H1 (cell line): ENCODE measurements around the gene RYR3. TPM values are rescaled to one million over a fixed set of nuclear protein-coding genes. Genes with fewer than 3 reads are reported as not detected.

ENCODE experiments used
- CTCF ChIA-PET: fragments of 300-600 bp; sonication (Branson Sonifier 250); formaldehyde crosslinking; loops from one replicate; lab custom pipeline; 2021; ENCODE audit not compliant: partially characterized antibody; lab: Charles Lee
- POLR2A ChIA-PET: fragments of 300-600 bp; sonication (Branson Sonifier 250); formaldehyde crosslinking; loops from one replicate; lab custom pipeline; 2021; ENCODE audit warnings: inconsistent platforms; ENCODE audit not compliant: partially characterized antibody; lab: Charles Lee
- DNase-seq, 2 experiments: peaks; one replicate each; pipeline versions ENCODE4 v3.0.0 to v3.0.0-alpha.2; 2010 to 2022; ENCODE audit warnings: low spot score in 2 of 2, low read depth in 1 of 2, mixed read lengths in 1 of 2
- FAIRE-seq: peaks from 2 replicates; lab custom pipeline; 2011; peaks lifted over from hg19 to GRCh38; lab: Jason Lieb, UNC
- H2AFZ ChIP-seq: 2 replicates; pipeline ENCODE4 v1.8.1; 2012; ENCODE audit warnings: low read length, inconsistent platforms
- H2AK5ac ChIP-seq: 2 replicates; pipeline ENCODE4 v1.6.1; 2013; ENCODE audit warnings: low read depth, low read length
- H2BK120ac ChIP-seq: replicated peaks from 2 replicates; pipeline ENCODE3; 2013; ENCODE audit warnings: low read depth, low read length, inconsistent platforms
- H2BK12ac ChIP-seq: 2 replicates; pipeline ENCODE4 v1.6.1; 2013; ENCODE audit warnings: low read depth, low read length
- H2BK15ac ChIP-seq: 2 replicates; pipeline ENCODE4 v1.6.1; 2013; ENCODE audit warnings: low read length
- H2BK20ac ChIP-seq: 2 replicates; pipeline ENCODE4 v1.6.1; 2013; ENCODE audit warnings: low read length
- H2BK5ac ChIP-seq: 2 replicates; pipeline ENCODE4 v1.6.1; 2013; ENCODE audit warnings: low read depth, low read length
- H3K14ac ChIP-seq: 2 replicates; pipeline ENCODE4 v1.6.1; 2013; ENCODE audit warnings: inconsistent platforms; ENCODE audit not compliant: insufficient read length
- H3K18ac ChIP-seq: 2 replicates; pipeline ENCODE4 v1.6.1; 2013; ENCODE audit warnings: low read length; ENCODE audit errors: extremely low read depth
- H3K23ac ChIP-seq: 2 replicates; pipeline ENCODE4 v1.6.1; 2013; ENCODE audit warnings: inconsistent platforms; ENCODE audit not compliant: insufficient read length
- H3K23me2 ChIP-seq: 2 replicates; pipeline ENCODE4 v1.6.1; 2013; ENCODE audit warnings: low read depth, low read length
- H3K27ac ChIP-seq: 2 replicates; pipeline ENCODE4 v1.6.1; 2011; ENCODE audit warnings: low read depth, low read length, inconsistent platforms
- H3K27me3 ChIP-seq, 4 experiments: replicated peaks in 1 of 4; 1 replicate in 1 of 4; 2 replicates in 3 of 4; pipeline versions ENCODE4 v1.6.1 to v1.8.1; 2011 to 2013; ENCODE audit warnings: low read length in 3 of 4, mild to moderate bottlenecking in 3 of 4, inconsistent platforms in 2 of 4, mixed read lengths in 2 of 4, moderate library complexity in 1 of 4; ENCODE audit not compliant: control insufficient read depth in 3 of 4, insufficient read depth in 3 of 4; ENCODE audit errors: extremely low read depth in 1 of 4
- H3K36me3 ChIP-seq, 4 experiments: 2 replicates each; pipeline versions ENCODE4 v1.6.1 to v1.8.1; 2011 to 2013; ENCODE audit warnings: mild to moderate bottlenecking in 4 of 4, low read length in 3 of 4, moderate library complexity in 2 of 4, control low read depth in 1 of 4, inconsistent platforms in 1 of 4; ENCODE audit not compliant: insufficient read depth in 4 of 4, control insufficient read depth in 2 of 4
- H3K4ac ChIP-seq: replicated peaks from 2 replicates; pipeline ENCODE3; 2013; ENCODE audit warnings: low read length, low read depth, mixed read lengths, inconsistent platforms; ENCODE audit not compliant: insufficient read length
- H3K4me1 ChIP-seq, 4 experiments: replicated peaks in 1 of 4; 1 replicate in 1 of 4; 2 replicates in 3 of 4; pipeline versions ENCODE4 v1.6.1 to v1.8.1; 2011 to 2013; ENCODE audit warnings: low read length in 3 of 4, inconsistent platforms in 2 of 4, mixed read lengths in 1 of 4; ENCODE audit not compliant: insufficient read depth in 4 of 4, control insufficient read depth in 3 of 4
- H3K4me2 ChIP-seq, 2 experiments: 2 replicates each; pipeline versions ENCODE4 v1.6.1 to v1.8.1; 2011 to 2013; ENCODE audit warnings: low read depth in 2 of 2, low read length in 2 of 2, control low read depth in 1 of 2, inconsistent platforms in 1 of 2, mild to moderate bottlenecking in 1 of 2; ENCODE audit not compliant: insufficient read depth in 1 of 2
- H3K4me3 ChIP-seq, 4 experiments: fragments of 200-600, 300-600 bp in 1 of 4; sonication (generic), shearing (Covaris generic), sonication (Bioruptor Twin) in 1 of 4; 2 replicates each; pipeline versions ENCODE4 v1.5.1 to v1.8.1; 2011 to 2016; ENCODE audit warnings: low read length in 4 of 4, low read depth in 3 of 4, control low read depth in 2 of 4, inconsistent platforms in 2 of 4, mild to moderate bottlenecking in 2 of 4, mixed read lengths in 1 of 4, moderate library complexity in 1 of 4; ENCODE audit not compliant: insufficient read depth in 2 of 4; ENCODE audit errors: extremely low read depth in 1 of 4
- H3K56ac ChIP-seq: replicated peaks from 2 replicates; pipeline ENCODE3; 2013; ENCODE audit warnings: low read depth, mild to moderate bottlenecking, mixed read lengths, low read length, inconsistent platforms; ENCODE audit not compliant: insufficient read length
- H3K79me1 ChIP-seq: 2 replicates; pipeline ENCODE4 v1.6.1; 2013; ENCODE audit warnings: low read depth, low read length, control low read depth
- H3K79me2 ChIP-seq, 2 experiments: 2 replicates each; pipeline versions ENCODE4 v1.6.1 to v1.8.1; 2012 to 2013; ENCODE audit warnings: low read length in 2 of 2, mild to moderate bottlenecking in 2 of 2, inconsistent platforms in 1 of 2; ENCODE audit not compliant: insufficient read depth in 2 of 2, control insufficient read depth in 1 of 2
- H3K9ac ChIP-seq, 4 experiments: replicated peaks in 1 of 4; 1 replicate in 1 of 4; 2 replicates in 3 of 4; pipeline versions ENCODE4 v1.6.1 to v1.8.1; 2011 to 2013; ENCODE audit warnings: low read depth in 3 of 4, low read length in 3 of 4, control low read depth in 2 of 4, mild to moderate bottlenecking in 2 of 4, moderate library complexity in 2 of 4, inconsistent platforms in 1 of 4; ENCODE audit errors: extremely low read depth in 1 of 4
- H3K9me3 ChIP-seq, 2 experiments: 2 replicates each; pipeline versions ENCODE4 v1.6.1 to v1.8.1; 2012 to 2013; ENCODE audit warnings: mild to moderate bottlenecking in 2 of 2, moderate library complexity in 2 of 2, control low read depth in 1 of 2, inconsistent platforms in 1 of 2, low read depth in 1 of 2, low read length in 1 of 2, mixed read lengths in 1 of 2; ENCODE audit not compliant: insufficient read depth in 2 of 2
- H4K20me1 ChIP-seq, 2 experiments: replicated peaks in 1 of 2; 2 replicates each; pipeline versions ENCODE3 to v1.8.1; 2011 to 2013; ENCODE audit warnings: inconsistent platforms in 2 of 2, low read length in 2 of 2, mild to moderate bottlenecking in 1 of 2; ENCODE audit not compliant: insufficient read depth in 2 of 2, control insufficient read depth in 1 of 2
- H4K5ac ChIP-seq: 2 replicates; pipeline ENCODE4 v1.6.1; 2013; ENCODE audit warnings: low read length, low read depth, mixed read lengths, inconsistent platforms; ENCODE audit not compliant: insufficient read length
- H4K8ac ChIP-seq: 2 replicates; pipeline ENCODE4 v1.8.0; 2013; ENCODE audit warnings: mild to moderate bottlenecking, moderate library complexity, low read length, inconsistent platforms; ENCODE audit not compliant: insufficient read depth; ENCODE audit errors: extremely low read depth
- H4K91ac ChIP-seq: replicated peaks from 2 replicates; pipeline ENCODE3; 2013; ENCODE audit warnings: low read length, mixed read lengths, inconsistent platforms; ENCODE audit not compliant: insufficient read length
- BACH1 ChIP-seq: IDR thresholded peaks from 2 replicates; pipeline ENCODE4 v1.6.1; 2012; ENCODE audit warnings: low read length, improper control_type of control experiment
- BCL11A ChIP-seq, 2 experiments: IDR thresholded peaks; one replicate each; pipeline ENCODE4 v1.6.1; 2011; ENCODE audit warnings: low read depth in 2 of 2, low read length in 2 of 2, mild to moderate bottlenecking in 2 of 2
- CHD1 ChIP-seq: IDR thresholded peaks from 2 replicates; pipeline ENCODE4 v1.6.1; 2012; ENCODE audit warnings: low read depth, low read length, improper control_type of control experiment
- NANOG ChIP-seq: IDR thresholded peaks from 2 replicates; pipeline ENCODE4 v1.6.1; 2011; ENCODE audit warnings: low read length, low read depth, mild to moderate bottlenecking, inconsistent platforms; ENCODE audit not compliant: insufficient read depth, poor library complexity, severe bottlenecking
- TAF1 ChIP-seq: IDR thresholded peaks from 2 replicates; pipeline ENCODE4 v1.6.1; 2011; ENCODE audit warnings: mild to moderate bottlenecking, low read depth, low read length
- ZNF274 ChIP-seq: IDR thresholded peaks from 2 replicates; pipeline ENCODE4 v1.7.0; 2012; ENCODE audit warnings: low read length, borderline replicate concordance; ENCODE audit errors: extremely low read depth
- WGBS, 2 experiments: shearing (Covaris generic) in 1 of 2; methylation state at CpG; one replicate each; pipeline versions ENCODE4 v1.1.6 to v1.1.7; 2013 to 2015; ENCODE audit warnings: low lambda C conversion rate in 2 of 2, mixed read lengths in 2 of 2, inconsistent platforms in 1 of 2, low coverage in 1 of 2, missing lambda C conversion rate in 1 of 2; ENCODE audit not compliant: insufficient replicate concordance in 2 of 2, insufficient coverage in 1 of 2, insufficient read length in 1 of 2; ENCODE audit errors: extremely low coverage in 1 of 2, missing lambda C conversion rate in 1 of 2; 5-methylcytosine and 5-hydroxymethylcytosine counted together
- polyA plus RNA-seq, 7 experiments: library from polyadenylated mRNA; depleted of rRNA in 3 of 7; stranded (reverse) in 5 of 7; unstranded in 2 of 7; fragments of >200 nt in 5 of 7; fragments of 200-250 nt in 2 of 7; gene quantifications; 1 replicate in 5 of 7; 2 replicates in 1 of 7; 4 replicates in 1 of 7; pipeline versions ENCODE4 v1.2.1 to v1.2.3, GENCODE V29; 2011 to 2013; ENCODE audit warnings: missing spikeins in 2 of 7, mixed read lengths in 2 of 7
- total RNA-seq: library from RNA; stranded (reverse); fragmentation: NEBNext Ultra II Directional; extraction: Animal tissue kit (Norgen Biotek cat#: 25700); gene quantifications from 2 replicates; pipeline ENCODE4 v1.2.1, GENCODE V29; 2021
- TF ChIP-seq, protein P1 (sequence below), 3 experiments: IDR thresholded peaks; 1 replicate in 2 of 3; 2 replicates in 1 of 3; pipeline versions ENCODE4 v1.5.1 to v1.6.1; 2011; ENCODE audit warnings: low read length in 3 of 3, mild to moderate bottlenecking in 3 of 3, inconsistent platforms in 2 of 3, low read depth in 1 of 3, moderate library complexity in 1 of 3; ENCODE audit not compliant: insufficient read depth in 1 of 3; ENCODE audit errors: control extremely low read depth in 1 of 3
- TF ChIP-seq, protein P2 (sequence below): IDR thresholded peaks from 2 replicates; pipeline ENCODE4 v1.6.1; 2012; ENCODE audit warnings: inconsistent platforms

The RYR3 gene
- total and polyA plus RNA-seq, 2 of the 8 experiments (the other 6 are each of a cell fraction or from before 2014, with no cell fraction given), result 0.33 to 3.4 TPM

- Histone ChIP-seq H2BK5ac (0 out of 2 replicates have a peak overlapping the region, but pooled peaks have one; percentile 15), H3K14ac (no peak overlapping the region), H2BK120ac (peak overlapping the region; percentile 34), H3K4ac (no peak overlapping the region), H3K9ac (no peak overlapping the region), H3K4me3 (no peak overlapping the region), H3K56ac (no peak overlapping the region), H4K20me1 (no peaks in the 10 kb centered on the region), H2BK20ac (no peak overlapping the region; the same call in 1 of the 2 replicates), H2BK15ac (no peak overlapping the region), H2AK5ac (no peak overlapping the region), H3K36me3 (no peaks in the 10 kb centered on the region), H2BK12ac (peak overlapping the region; percentile 71; the same call in 1 of the 2 replicates), H4K5ac (no peak overlapping the region), H3K27me3 (no peaks in the 10 kb centered on the region), H3K9me3 (no peaks in the 10 kb centered on the region), H2AFZ (no peak overlapping the region), H3K4me2 (no peak overlapping the region), H3K79me2 (no peaks in the 10 kb centered on the region), H4K8ac (no peak overlapping the region), H3K4me1 (peaks cover 0 to 9% (median 5%) of the 10 kb centered on the region in 4 experiments; a peak in 6 of 7 replicates), H3K23ac (no peak overlapping the region), H3K79me1 (no peaks in the 10 kb centered on the region), H4K91ac (peak overlapping the region; percentile 75), H3K27ac (no peak overlapping the region), H3K18ac (no peak overlapping the region), H3K23me2 (no peaks in the 10 kb centered on the region)
- DNase-seq (no peak), FAIRE-seq (no peak)
- ChIA-PET POLR2A (no interaction called here), CTCF (interaction anchor here (0.7 to 1.5 kb wide), 4 partner anchors 10 to 147 kb away, joined by 3 to 6 read pairs (median 4); no protein-coding TSS in a partner anchor)
- TF ChIP-seq, protein P1, sequence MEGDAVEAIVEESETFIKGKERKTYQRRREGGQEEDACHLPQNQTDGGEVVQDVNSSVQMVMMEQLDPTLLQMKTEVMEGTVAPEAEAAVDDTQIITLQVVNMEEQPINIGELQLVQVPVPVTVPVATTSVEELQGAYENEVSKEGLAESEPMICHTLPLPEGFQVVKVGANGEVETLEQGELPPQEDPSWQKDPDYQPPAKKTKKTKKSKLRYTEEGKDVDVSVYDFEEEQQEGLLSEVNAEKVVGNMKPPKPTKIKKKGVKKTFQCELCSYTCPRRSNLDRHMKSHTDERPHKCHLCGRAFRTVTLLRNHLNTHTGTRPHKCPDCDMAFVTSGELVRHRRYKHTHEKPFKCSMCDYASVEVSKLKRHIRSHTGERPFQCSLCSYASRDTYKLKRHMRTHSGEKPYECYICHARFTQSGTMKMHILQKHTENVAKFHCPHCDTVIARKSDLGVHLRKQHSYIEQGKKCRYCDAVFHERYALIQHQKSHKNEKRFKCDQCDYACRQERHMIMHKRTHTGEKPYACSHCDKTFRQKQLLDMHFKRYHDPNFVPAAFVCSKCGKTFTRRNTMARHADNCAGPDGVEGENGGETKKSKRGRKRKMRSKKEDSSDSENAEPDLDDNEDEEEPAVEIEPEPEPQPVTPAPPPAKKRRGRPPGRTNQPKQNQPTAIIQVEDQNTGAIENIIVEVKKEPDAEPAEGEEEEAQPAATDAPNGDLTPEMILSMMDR (IDR thresholded peaks at IDR 0.05; ENCODE audit: control extremely low read depth in 1 of 3, insufficient read depth in 1 of 3, low read depth in 1 of 3, low read length in 3 of 3), result no peak
- TF ChIP-seq NANOG (no peak), BCL11A (IDR thresholded peaks at IDR 0.05; ENCODE audit: low read depth in 2 of 2, low read length in 2 of 2) (no peak), ZNF274 (no peak), TAF1 (no peak), BACH1 (no peak), CHD1 (no peak)
- TF ChIP-seq, protein P2, sequence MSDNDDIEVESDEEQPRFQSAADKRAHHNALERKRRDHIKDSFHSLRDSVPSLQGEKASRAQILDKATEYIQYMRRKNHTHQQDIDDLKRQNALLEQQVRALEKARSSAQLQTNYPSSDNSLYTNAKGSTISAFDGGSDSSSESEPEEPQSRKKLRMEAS, result no peak
- 85% methylated on average over 2 of the region's 2 CpGs; no CpG with 5 or more reads in 1 of the 2 experiments for WGBS, 2 experiments
Measured at GRCh38 chr15:33846142-33846541, 535.4 kb downstream of the RYR3 start.
